HG03354 (cell line): ENCODE results near the gene TENM3.

Source experiments
- ATAC-seq: cut with Tn5 transposase; IDR thresholded peaks from one replicate; pipeline ENCODE4 v1.9.1; 2021; ENCODE audit warnings: mild to moderate bottlenecking; ENCODE audit not compliant: unreplicated experiment, poor library complexity, severe bottlenecking

The TENM3 gene

GRCh38 chr4:182536221-182536811 is 293.1 kb downstream of the TENM3 start:
- no peak for ATAC-seq

DNA sequence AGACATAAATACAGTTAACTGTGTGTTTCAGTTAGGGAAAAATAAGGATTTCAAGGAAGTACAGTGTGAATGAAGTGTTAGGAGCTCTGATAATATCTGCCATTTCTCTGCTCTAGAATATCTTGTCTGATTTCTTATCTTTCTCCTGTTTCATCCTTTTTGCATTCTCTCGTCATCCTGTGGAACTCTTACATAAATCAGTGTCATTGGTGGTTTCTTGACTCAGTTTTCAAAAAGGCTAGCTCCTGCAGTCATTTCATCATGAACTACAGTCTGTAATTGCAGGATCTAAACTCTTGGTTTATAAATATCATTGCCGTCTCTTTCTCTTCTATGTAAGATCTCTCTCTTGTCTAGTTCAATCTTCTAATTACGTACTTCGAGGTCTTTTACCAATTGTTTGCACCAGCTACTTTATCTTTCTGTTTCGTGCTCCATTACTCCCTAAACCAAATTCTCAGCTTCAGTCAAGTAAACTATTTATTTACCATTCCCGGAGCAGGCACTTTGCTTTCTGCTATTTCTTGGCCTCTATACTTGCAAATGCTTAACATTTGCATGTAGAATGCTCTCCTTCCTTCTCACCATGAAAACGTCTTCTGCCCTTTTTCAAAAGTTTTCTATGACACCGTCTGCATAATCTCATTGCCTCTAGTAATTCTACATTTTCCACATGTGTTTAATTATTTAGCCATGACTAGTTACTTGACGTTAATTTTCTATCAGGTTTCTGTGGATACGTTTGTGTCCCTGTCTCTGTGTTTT is 294.0 kb downstream of the TENM3 start:
- no peak for ATAC-seq

DNA sequence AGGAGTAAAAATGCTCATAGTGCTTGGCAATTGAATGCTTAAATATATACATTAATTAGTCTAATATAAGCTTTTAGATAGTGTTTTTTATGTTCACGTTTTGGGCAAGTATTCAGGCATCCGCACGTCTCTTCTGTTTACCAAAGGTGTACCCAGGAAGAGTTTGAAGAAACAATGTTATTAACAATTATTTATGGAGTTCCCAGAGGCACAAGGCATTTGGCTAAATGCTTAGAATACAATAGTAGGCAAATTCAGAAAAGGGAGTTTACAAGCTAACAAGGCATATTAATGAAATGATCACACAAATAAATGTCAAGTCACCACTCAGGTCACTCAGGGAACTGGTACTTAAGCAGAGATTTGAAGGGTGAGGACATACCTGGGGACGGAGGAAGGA is 294.8 kb downstream of the TENM3 start:
- ATAC-seq: no peak

GRCh38 chr4:182540496-182540895 is 297.3 kb downstream of the TENM3 start:
- ATAC-seq: no peak

GRCh38 chr4:182547435-182547834 is 304.2 kb downstream of the TENM3 start:
- ATAC-seq: peak; percentile 97

DNA sequence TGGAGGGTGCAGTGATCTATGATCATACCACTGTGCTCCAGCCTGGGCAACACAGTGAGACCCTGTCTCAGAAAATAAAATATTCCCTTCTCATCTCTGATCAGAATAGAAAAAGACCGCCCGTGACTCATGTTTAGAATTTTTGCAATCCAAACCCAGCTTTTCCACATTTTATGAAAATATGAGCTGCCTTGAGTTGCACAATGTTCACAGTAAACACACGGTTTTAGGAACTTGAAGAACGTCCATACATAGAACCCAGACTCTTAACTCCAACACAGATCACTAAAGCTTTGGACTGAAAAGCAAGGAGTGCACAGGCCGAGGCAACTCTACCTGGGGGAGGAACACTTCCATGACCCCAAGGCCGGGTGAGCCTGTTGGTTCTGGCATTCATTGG is 305.0 kb downstream of the TENM3 start:
- ATAC-seq: no peak

DNA sequence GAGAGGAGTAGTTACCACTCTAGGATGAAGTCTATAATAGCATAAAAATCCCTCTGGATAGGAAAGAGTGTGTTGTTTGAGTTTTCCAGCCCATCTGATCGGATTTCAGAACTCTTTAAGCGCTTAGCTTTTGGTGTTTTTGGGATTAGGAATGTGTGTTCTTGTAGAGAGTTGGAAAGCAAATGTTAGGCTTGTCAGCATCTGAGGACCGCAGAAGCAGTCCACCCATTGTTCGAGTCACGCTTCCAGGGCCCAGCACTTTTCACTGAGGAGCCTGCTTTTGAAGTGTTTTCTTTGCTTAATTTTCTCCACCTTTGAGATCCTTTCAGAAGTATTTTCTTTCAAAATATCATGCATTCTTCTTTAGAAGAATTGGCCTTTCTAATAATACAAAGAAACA is 306.2 kb downstream of the TENM3 start:
- ATAC-seq: no peak

- ATAC-seq: no peak
Observed at GRCh38 chr4:182552948-182553347, 309.7 kb downstream of the TENM3 start.

GRCh38 chr4:182553653-182554052 is 310.5 kb downstream of the TENM3 start:
- ATAC-seq: no peak

DNA sequence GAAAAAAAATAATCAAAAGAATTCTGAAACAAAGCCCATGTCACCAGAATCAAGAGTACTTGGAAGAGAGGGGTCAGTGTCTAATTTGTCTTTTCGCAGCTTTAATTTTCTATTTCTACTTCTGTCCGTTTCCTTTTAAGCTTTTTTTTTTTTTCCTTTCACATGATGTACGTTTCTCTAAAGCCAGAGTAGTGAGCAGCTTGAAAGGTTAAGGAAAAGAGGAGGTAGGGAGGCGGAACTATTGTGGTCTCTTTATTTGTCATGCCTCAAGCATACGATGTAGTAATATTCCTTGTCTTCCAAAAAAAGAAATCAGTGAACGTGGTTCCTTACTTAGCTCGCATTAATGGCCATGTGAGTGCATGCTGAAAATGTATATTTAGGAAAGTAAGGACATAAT is 311.5 kb downstream of the TENM3 start:
- ATAC-seq: no peak

- ATAC-seq: no peak
Observed at GRCh38 chr4:182555997-182556418, 312.8 kb downstream of the TENM3 start.

DNA sequence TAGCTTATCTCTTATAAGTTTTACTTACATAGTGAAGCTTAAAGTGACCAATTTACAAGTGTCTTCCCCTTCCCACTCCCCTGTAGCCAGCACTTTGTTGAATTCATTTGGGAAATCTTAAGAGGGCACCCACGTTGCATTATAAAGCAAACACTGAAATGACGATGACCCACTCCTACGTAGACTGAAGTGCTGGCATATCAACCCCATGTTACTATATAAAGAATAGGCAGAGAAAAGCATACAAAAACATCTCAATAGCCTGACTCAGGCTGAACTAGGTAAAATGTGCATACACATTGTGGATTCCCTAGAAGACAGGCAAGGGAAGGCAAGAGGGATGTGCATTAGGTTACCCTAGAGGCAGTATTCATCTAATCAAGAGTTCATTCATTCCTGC is 313.4 kb downstream of the TENM3 start:
- no peak for ATAC-seq

DNA sequence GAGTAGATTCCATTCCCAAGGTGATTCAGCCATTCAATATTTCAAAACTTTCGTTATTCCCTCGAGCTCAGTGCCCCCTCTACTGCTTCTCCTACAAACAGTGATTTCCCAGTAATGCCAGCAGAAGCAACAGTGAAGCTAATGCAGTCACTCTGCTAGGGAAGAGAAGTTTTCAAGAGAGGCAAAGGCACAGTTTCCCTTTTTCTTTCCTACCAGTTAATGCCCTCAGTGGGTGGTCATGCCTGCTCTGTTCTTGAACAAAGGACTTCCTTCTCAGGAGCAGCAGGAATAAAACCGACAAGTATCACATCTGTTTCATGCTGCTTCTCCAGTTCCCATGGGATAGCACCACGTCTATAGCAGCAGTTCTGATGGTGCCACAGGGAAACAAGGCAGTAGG is 317.2 kb downstream of the TENM3 start:
- no peak for ATAC-seq

DNA sequence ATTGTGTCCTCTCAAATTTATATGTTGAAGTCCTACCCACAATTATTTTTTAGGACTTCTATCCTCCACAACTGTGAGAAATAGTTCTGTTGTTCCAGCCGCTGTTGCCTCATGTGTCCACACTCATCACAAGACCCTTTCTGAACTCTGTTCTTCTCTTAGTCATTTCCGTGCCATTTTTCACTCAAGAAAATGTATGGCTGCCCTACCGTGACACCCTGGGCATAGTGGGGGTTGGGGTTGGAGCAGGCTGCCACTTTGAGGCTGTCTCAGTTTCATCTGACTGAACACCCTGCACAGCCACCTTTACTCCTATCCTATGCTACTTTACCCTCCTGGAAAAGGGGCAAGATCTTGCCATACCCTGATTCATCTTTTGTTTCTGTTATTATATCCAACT is 319.1 kb downstream of the TENM3 start:
- no peak for ATAC-seq

DNA sequence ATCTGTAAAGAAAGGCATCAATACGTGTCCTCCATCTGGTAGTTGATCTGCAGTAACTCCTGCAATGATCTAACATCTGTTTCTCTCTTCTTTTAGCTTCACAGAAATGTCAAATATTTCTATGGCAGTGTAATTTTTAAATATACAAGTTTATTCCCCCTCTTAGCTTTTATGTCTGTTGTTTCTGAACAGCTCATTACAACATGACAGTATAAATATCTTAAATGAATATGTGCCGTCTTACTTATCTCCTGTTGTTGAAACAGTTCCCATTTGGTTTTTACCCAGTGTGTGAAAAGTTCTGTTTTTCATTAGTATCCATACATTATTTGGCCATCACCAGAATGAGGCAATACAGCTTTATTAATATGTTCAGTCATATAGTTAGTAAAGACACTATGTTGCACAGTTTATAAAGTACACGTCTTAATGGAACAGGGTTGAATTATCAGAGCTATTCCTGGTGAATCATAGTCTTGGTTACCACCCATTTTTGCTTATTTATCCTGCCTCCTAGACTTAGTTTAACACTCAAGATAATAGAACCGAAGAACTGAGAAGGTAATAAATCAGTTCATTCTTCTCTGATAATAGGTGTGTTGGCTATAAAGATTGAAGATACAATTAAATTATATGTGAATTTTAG is 321.6 kb downstream of the TENM3 start:
- ATAC-seq: no peak

DNA sequence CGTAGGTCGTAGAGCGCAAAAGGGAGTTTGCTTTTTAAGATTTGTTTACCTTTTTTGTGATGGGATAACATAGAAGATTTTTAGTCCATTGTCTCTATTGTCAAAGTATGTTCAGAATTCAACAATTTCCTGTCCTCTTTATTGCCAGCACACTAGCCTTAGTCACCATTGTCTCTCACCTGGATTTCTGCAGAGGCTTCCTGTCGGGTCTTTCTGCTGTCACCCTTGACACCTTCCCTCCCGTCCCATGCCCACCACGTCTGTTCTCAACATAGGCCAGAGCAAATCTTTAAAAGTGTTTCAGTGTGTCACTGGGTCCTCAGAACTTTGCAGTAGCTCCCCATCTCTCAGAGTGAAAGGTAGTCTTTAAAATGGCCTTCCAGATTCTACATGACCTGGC is 323.9 kb downstream of the TENM3 start:
- no peak for ATAC-seq

DNA sequence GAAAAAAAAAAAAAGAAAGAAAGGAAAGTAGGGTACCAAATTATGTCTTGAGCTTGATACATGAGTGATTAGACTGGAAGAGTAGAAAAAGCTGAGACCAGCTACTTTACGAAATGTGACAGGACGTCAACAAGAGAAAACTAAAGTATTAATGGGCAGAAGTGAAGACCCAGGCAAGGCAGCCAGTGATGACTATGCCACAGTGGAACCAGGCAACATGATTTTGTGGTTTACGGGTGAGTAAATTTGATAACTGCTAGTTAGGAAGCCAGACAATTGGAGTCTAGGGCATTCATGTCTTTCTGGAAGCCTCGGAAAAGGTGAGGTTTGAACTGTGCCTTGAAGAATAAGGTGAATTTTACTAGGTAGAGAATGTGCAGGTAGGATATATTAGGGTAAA is 326.4 kb downstream of the TENM3 start:
- no peak for ATAC-seq

DNA sequence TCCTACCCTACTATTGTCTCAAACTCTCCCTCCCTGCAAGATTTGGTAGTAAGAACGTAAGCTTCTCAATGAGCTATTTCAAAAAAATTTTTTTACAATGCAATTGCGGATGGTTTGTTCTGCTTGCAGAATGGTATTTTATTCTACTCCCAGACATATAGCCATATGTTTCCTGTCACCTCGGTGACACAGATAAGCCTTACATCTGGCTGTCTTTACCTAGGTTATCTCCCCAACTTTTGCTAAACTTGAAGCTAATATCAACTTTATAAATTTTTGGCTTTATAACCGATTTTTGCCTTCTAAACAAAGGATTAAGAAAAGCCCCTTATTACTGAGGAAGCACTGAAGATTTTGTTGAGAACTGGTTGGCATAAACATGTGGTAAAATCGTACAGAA is 331.5 kb downstream of the TENM3 start:
- ATAC-seq: no peak

- ATAC-seq: no peak
Observed at GRCh38 chr4:182575225-182575624, 332.0 kb downstream of the TENM3 start.

DNA sequence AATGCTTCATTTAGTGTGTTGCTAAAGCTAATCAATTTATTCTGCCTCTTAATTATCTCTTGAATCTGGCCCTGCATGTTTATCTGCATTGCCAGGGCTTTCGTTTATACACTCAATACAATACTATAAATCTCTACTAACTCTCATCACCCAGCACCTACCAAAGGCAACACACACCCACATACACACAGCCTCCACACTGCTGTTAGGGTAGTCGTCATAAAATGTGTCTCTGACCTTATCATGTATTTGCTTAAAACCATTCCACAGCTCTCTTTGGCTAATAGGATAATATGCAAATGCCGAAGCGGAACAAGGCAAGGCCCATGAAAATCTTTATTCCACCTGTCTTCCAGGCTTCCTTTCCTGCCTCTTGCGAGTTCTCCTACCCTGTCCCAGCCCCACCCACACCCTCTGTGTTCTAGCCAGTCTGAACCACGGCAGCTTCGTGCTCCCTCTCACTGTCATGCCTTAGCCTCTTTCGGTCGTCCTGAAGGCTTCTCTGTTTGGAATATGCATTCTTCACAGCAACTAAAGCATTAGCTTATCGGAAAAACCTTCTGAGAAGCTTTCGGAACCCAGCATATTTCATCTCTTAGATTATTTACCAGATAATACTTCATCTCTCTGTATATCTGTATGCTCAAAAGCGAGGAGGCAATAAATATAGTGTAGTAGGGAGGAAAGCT is 333.5 kb downstream of the TENM3 start:
- no peak for ATAC-seq

DNA sequence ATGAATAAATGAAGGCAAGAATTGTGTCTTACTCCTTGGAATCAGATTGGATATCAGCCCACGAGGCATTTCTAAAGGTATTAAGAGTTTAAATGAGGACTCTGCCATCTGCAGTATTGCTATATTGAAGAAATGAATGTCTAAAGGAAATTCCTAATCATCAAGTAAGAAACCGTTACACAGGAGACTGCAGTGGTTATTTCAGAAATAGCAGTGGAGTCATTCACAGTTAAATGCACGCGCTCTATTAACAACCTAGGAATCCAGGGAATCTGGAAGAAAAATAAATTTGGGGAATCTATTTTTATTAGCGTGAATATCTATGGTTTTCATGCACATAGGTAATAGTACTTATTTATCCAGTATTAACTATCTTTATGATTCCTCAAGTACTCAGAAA is 334.2 kb downstream of the TENM3 start:
- ATAC-seq: no peak
